HepG2 (cell line): ENCODE results near the gene FAM124A. TPM values are rescaled to one million over a fixed set of nuclear protein-coding genes. Genes with fewer than 3 reads are reported as not detected.

Source experiments
- ATAC-seq: fragments of 200-7000 bp; cut with Tn5 transposase; 3 replicates; pipeline ENCODE4 v1.9.1; 2020; ENCODE audit warnings: mild to moderate bottlenecking, moderate library complexity
- BruUV-seq: library from RNA; stranded (reverse); fragments of 400-500 nt; replicated peaks from 2 replicates; lab custom pipeline; 2021; lab: Mats Ljungman, UMichigan
- CTCF ChIA-PET: fragments of 300-600 bp; formaldehyde crosslinking; extraction: SDS; loops from one replicate; lab custom pipeline; 2021; ENCODE audit warnings: low total read pairs, inconsistent platforms, low intra/inter-chr PET ratio; lab: Yijun Ruan, JAX
- POLR2A ChIA-PET: fragments of 350-600 bp; sonication (Branson Sonifier 250); formaldehyde crosslinking; loops from one replicate; lab custom pipeline; 2020; ENCODE audit warnings: antibody characterized with exemption, inconsistent platforms; lab: Yijun Ruan, JAX
- DNase-seq: peaks from one replicate; pipeline ENCODE4 v3.0.0-alpha.2; 2015; ENCODE audit warnings: low spot score
- FAIRE-seq: peaks from 3 replicates; lab custom pipeline; 2011; peaks lifted over from hg19 to GRCh38; lab: Jason Lieb, UNC
- H2AFZ ChIP-seq: one replicate; pipeline ENCODE4 v1.6.1; 2011; ENCODE audit warnings: low read length, inconsistent platforms
- H3K27ac ChIP-seq: fragments of 300-600 bp; 3 replicates; pipeline ENCODE4 v1.8.0; 2011; ENCODE audit warnings: mixed run types, mild to moderate bottlenecking, mixed read lengths, low read length, inconsistent platforms; ENCODE audit not compliant: insufficient read depth; ENCODE audit errors: extremely low read length
- H3K27me3 ChIP-seq, 2 experiments: fragments of 200-600 bp in 1 of 2; 2 replicates in 1 of 2; 3 replicates in 1 of 2; pipeline versions ENCODE4 v1.6.0 to v1.8.0; 2011; ENCODE audit warnings: low read length in 2 of 2, mild to moderate bottlenecking in 2 of 2, moderate library complexity in 2 of 2, inconsistent platforms in 1 of 2; ENCODE audit not compliant: insufficient read depth in 2 of 2, control insufficient read depth in 1 of 2
- H3K36me3 ChIP-seq, 2 experiments: fragments of 200-600 bp in 1 of 2; replicated peaks in 1 of 2; 2 replicates in 1 of 2; 3 replicates in 1 of 2; pipeline versions ENCODE4 v1.5.1 to v1.8.0; 2011; ENCODE audit warnings: low read length in 2 of 2, inconsistent platforms in 1 of 2; ENCODE audit not compliant: insufficient read depth in 2 of 2, control insufficient read depth in 1 of 2
- H3K4me1 ChIP-seq: 2 replicates; pipeline ENCODE4 v1.5.1; 2012; ENCODE audit warnings: low read length, inconsistent platforms; ENCODE audit not compliant: insufficient read depth
- H3K4me2 ChIP-seq: 2 replicates; pipeline ENCODE4 v1.6.0; 2011; ENCODE audit warnings: low read depth, low read length, inconsistent platforms
- H3K4me3 ChIP-seq, 3 experiments: fragments of 200-600 bp in 1 of 3; sonication (generic), shearing (Covaris generic) in 1 of 3; replicated peaks in 1 of 3; 2 replicates each; pipeline ENCODE4 v1.5.1; 2011 to 2016; ENCODE audit warnings: low read length in 3 of 3, inconsistent platforms in 2 of 3, low read depth in 2 of 3, mild to moderate bottlenecking in 2 of 3, control low read depth in 1 of 3, mixed read lengths in 1 of 3; ENCODE audit not compliant: insufficient read depth in 1 of 3
- H3K79me2 ChIP-seq: one replicate; pipeline ENCODE4 v1.6.1; 2011; ENCODE audit warnings: low read length, inconsistent platforms; ENCODE audit not compliant: insufficient read depth
- H3K9ac ChIP-seq: 2 replicates; pipeline ENCODE4 v1.6.0; 2011; ENCODE audit warnings: mild to moderate bottlenecking, low read depth, low read length, inconsistent platforms; ENCODE audit not compliant: insufficient read depth
- H3K9me3 ChIP-seq: 2 replicates; pipeline ENCODE4 v1.5.1; 2012; ENCODE audit warnings: mild to moderate bottlenecking, low read length
- H4K20me1 ChIP-seq: 2 replicates; pipeline ENCODE4 v1.6.0; 2011; ENCODE audit warnings: inconsistent platforms, mild to moderate bottlenecking, low read length, moderate library complexity; ENCODE audit not compliant: insufficient read depth
- ARNTL ChIP-seq: sonication (generic); formaldehyde crosslinking; IDR thresholded peaks from 2 replicates; pipeline ENCODE4 v1.4.0; 2020; ENCODE audit warnings: mild to moderate bottlenecking, missing genetic modification reagents
- CENPX ChIP-seq: sonication (generic); formaldehyde crosslinking; IDR thresholded peaks from 2 replicates; pipeline ENCODE4 v1.9.0; 2021; ENCODE audit warnings: mild to moderate bottlenecking, missing genetic modification reagents, moderate library complexity
- EHMT2 ChIP-seq: fragments of 200-600 bp; sonication (generic); IDR thresholded peaks from 2 replicates; pipeline ENCODE4 v1.7.0; 2017; ENCODE audit warnings: antibody characterized with exemption, low read depth, low read length, borderline replicate concordance
- FOXO4 ChIP-seq: sonication (generic); formaldehyde crosslinking; conservative IDR thresholded peaks from 2 replicates; pipeline ENCODE4 v1.8.1; 2023; ENCODE audit warnings: missing genetic modification reagents
- FOXP1 ChIP-seq, 2 experiments: fragments of 450-650 bp in 1 of 2; IDR thresholded peaks; 2 replicates each; pipeline ENCODE4 v1.6.1; 2017 to 2018; ENCODE audit warnings: antibody characterized with exemption in 1 of 2
- HNRNPLL ChIP-seq: fragments of 200-400 bp; formaldehyde crosslinking; IDR thresholded peaks from 2 replicates; pipeline ENCODE4 v1.6.1; 2017; ENCODE audit warnings: mild to moderate bottlenecking, low read depth, low read length; ENCODE audit not compliant: poor library complexity, severe bottlenecking
- MATR3 ChIP-seq: sonication (generic); formaldehyde crosslinking; IDR thresholded peaks from 2 replicates; pipeline ENCODE4 v1.4.0; 2020; ENCODE audit warnings: missing genetic modification reagents
- MTA3 ChIP-seq: sonication (generic); formaldehyde crosslinking; IDR thresholded peaks from 2 replicates; pipeline ENCODE4 v1.4.0; 2020; ENCODE audit warnings: missing genetic modification reagents
- NFRKB ChIP-seq: fragments of 450-650 bp; IDR thresholded peaks from 2 replicates; pipeline ENCODE4 v1.6.1; 2017
- RFXAP ChIP-seq: sonication (generic); formaldehyde crosslinking; IDR thresholded peaks from 2 replicates; pipeline ENCODE4 v1.4.0; 2020; ENCODE audit warnings: missing genetic modification reagents, borderline replicate concordance
- TRAFD1 ChIP-seq: sonication (generic); formaldehyde crosslinking; IDR thresholded peaks from 2 replicates; pipeline ENCODE4 v1.5.1; 2020; ENCODE audit warnings: missing genetic modification reagents, mild to moderate bottlenecking, borderline replicate concordance
- U2AF1 ChIP-seq: fragments of 200-400 bp; formaldehyde crosslinking; optimal IDR thresholded peaks from 2 replicates; pipeline ENCODE3; 2017; ENCODE audit warnings: mild to moderate bottlenecking, low read depth, low read length
- ZFP37 ChIP-seq: sonication (generic); formaldehyde crosslinking; IDR thresholded peaks from 2 replicates; pipeline ENCODE4 v1.4.0; 2020; ENCODE audit warnings: missing genetic modification reagents, borderline replicate concordance
- ZNF678 ChIP-seq: sonication (generic); formaldehyde crosslinking; IDR thresholded peaks from 2 replicates; pipeline ENCODE4 v1.4.0; 2020; ENCODE audit warnings: mild to moderate bottlenecking, missing genetic modification reagents
- ZNF850 ChIP-seq: sonication (generic); formaldehyde crosslinking; conservative IDR thresholded peaks from 2 replicates; pipeline ENCODE4 v1.9.0; 2021; ENCODE audit warnings: mild to moderate bottlenecking, missing genetic modification reagents
- in situ Hi-C: cut with HindIII; loops from 2 replicates; pipeline ENCODE4 v1.10.0; 2017; ENCODE audit warnings: low pct_unique_long_range_greater_than_20kb; ENCODE audit not compliant: extremely low pct_ligation_motif_present
- intact Hi-C: fragments of 100-400 bp; cut with micrococcal nuclease; formaldehyde crosslinking; loops from one replicate; pipeline ENCODE4 v1.10.0; 2022; ENCODE audit not compliant: unreplicated experiment
- polyA plus RNA-seq, 8 experiments: library from polyadenylated mRNA; depleted of rRNA in 3 of 8; stranded (reverse) in 7 of 8; unstranded in 1 of 8; fragments of >200 nt; fragmentation: Illumina TruSeq in 4 of 8; extraction: Trizol in 4 of 8; gene quantifications; 2 replicates each; pipeline versions ENCODE4 v1.2.1 to v1.2.3, GENCODE V29; 2011 to 2016; ENCODE audit warnings: low read depth in 4 of 8, missing spikeins in 1 of 8, mixed read lengths in 1 of 8; ENCODE audit not compliant: insufficient read depth in 1 of 8
- total RNA-seq, 5 experiments: library from RNA; depleted of rRNA; stranded (reverse); fragments of >200 nt; fragmentation: Illumina TruSeq; extraction: Trizol; gene quantifications; 2 replicates each; pipeline ENCODE4 v1.2.3, GENCODE V29; 2016; ENCODE audit warnings: low read depth in 1 of 5
- TF ChIP-seq, protein P1 (sequence below): sonication (generic); formaldehyde crosslinking; IDR thresholded peaks from 2 replicates; pipeline ENCODE4 v1.4.0; 2020; ENCODE audit warnings: missing genetic modification reagents, borderline replicate concordance
- TF ChIP-seq, protein P2 (sequence below): sonication (generic); formaldehyde crosslinking; conservative IDR thresholded peaks from 2 replicates; pipeline ENCODE4 v1.5.0; 2020; ENCODE audit warnings: missing genetic modification reagents
- TF ChIP-seq, protein P3 (sequence below): sonication (generic); formaldehyde crosslinking; IDR thresholded peaks from 2 replicates; pipeline ENCODE4 v1.8.1; 2023; ENCODE audit warnings: mild to moderate bottlenecking, missing genetic modification reagents

The FAM124A gene
- total and polyA plus RNA-seq, 2 of the 13 experiments (the other 11 are each of a cell fraction or from before 2014, with no cell fraction given), result not detected

DNA sequence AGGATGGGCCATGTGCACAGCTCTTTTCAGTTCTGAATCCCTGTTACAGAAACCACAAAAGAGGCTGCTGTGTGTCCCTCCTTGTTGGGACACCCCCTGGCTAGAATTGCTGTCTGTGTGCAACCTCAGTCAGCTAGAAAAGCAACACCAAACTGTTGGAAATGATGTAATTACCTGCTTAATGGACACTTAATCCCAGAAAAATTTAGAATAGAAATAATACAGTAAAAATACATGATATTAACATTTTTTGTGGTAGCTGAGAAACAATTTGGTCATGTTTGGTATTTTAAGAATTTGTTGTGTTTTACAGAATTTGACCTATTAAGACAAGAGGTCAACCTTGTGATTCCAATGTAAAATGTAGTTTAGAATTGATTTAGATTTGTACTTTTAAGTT lies 46.8 kb downstream of the FAM124A start:
- Histone ChIP-seq H3K27ac (no peak overlapping the region), H3K79me2 (no peaks in the 10 kb centered on the region), H3K4me1 (no peaks in the 10 kb centered on the region), H3K9me3 (no peaks in the 10 kb centered on the region), H3K9ac (no peak overlapping the region), H3K36me3 (no peaks in the 10 kb centered on the region), H3K4me3 (no peak overlapping the region), H4K20me1 (no peaks in the 10 kb centered on the region), H3K27me3 (peaks cover 0 to 19% of the 10 kb centered on the region in 2 experiments; a peak in 3 of 5 replicates), H3K4me2 (no peak overlapping the region), H2AFZ (no peak overlapping the region)
- no peak for DNase-seq
- no peak for ATAC-seq
- intact Hi-C loops (no loop called here), in situ Hi-C loops (no loop called here)
- CTCF ChIA-PET, result no interaction called here
- FAIRE-seq, result no peak
- no TSS peak for BruUV-seq
- POLR2A ChIA-PET, result no interaction called here
- no peak for TF ChIP-seq ZNF850
- TF ChIP-seq, protein P1, sequence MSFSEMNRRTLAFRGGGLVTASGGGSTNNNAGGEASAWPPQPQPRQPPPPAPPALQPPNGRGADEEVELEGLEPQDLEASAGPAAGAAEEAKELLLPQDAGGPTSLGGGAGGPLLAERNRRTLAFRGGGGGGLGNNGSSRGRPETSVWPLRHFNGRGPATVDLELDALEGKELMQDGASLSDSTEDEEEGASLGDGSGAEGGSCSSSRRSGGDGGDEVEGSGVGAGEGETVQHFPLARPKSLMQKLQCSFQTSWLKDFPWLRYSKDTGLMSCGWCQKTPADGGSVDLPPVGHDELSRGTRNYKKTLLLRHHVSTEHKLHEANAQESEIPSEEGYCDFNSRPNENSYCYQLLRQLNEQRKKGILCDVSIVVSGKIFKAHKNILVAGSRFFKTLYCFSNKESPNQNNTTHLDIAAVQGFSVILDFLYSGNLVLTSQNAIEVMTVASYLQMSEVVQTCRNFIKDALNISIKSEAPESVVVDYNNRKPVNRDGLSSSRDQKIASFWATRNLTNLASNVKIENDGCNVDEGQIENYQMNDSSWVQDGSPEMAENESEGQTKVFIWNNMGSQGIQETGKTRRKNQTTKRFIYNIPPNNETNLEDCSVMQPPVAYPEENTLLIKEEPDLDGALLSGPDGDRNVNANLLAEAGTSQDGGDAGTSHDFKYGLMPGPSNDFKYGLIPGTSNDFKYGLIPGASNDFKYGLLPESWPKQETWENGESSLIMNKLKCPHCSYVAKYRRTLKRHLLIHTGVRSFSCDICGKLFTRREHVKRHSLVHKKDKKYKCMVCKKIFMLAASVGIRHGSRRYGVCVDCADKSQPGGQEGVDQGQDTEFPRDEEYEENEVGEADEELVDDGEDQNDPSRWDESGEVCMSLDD (CRISPR knock-in tag), result no peak
- TF ChIP-seq, protein P2, sequence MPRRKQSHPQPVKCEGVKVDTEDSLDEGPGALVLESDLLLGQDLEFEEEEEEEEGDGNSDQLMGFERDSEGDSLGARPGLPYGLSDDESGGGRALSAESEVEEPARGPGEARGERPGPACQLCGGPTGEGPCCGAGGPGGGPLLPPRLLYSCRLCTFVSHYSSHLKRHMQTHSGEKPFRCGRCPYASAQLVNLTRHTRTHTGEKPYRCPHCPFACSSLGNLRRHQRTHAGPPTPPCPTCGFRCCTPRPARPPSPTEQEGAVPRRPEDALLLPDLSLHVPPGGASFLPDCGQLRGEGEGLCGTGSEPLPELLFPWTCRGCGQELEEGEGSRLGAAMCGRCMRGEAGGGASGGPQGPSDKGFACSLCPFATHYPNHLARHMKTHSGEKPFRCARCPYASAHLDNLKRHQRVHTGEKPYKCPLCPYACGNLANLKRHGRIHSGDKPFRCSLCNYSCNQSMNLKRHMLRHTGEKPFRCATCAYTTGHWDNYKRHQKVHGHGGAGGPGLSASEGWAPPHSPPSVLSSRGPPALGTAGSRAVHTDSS (CRISPR knock-in tag), result no peak
- no peak for TF ChIP-seq RFXAP (CRISPR knock-in tag)
- TF ChIP-seq ZFP37 (CRISPR knock-in tag), result no peak
- TF ChIP-seq, protein P3, sequence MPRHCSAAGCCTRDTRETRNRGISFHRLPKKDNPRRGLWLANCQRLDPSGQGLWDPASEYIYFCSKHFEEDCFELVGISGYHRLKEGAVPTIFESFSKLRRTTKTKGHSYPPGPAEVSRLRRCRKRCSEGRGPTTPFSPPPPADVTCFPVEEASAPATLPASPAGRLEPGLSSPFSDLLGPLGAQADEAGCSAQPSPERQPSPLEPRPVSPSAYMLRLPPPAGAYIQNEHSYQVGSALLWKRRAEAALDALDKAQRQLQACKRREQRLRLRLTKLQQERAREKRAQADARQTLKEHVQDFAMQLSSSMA (CRISPR knock-in tag), result no peak
- TF ChIP-seq ARNTL, result no peak
- no peak for TF ChIP-seq CENPX (CRISPR knock-in tag)
- TF ChIP-seq FOXO4, result no peak
- no peak for TF ChIP-seq MTA3 (CRISPR knock-in tag)
- TF ChIP-seq HNRNPLL, result no peak
- no peak for TF ChIP-seq ZNF678
- no peak for TF ChIP-seq MATR3
- no peak for TF ChIP-seq NFRKB
- TF ChIP-seq U2AF1, result no peak
- TF ChIP-seq TRAFD1 (CRISPR knock-in tag), result no peak
- TF ChIP-seq FOXP1 (IDR thresholded peaks at IDR 0.05), result no peak
- no peak for TF ChIP-seq FOXP1 (CRISPR knock-in tag; IDR thresholded peaks at IDR 0.05)
- TF ChIP-seq EHMT2, result no peak
